ACC112 (cell line): ENCODE results near the gene SMIM12.
"Not testable (repeated sequence)": the region's sequence is repeated elsewhere in the genome, so short reads cannot be mapped to it uniquely, and the experiment has no call there.

ENCODE experiments used
- H2AFZ ChIP-seq: fragments of 200-600 bp; sonication (generic); one replicate; pipeline ENCODE4 v1.6.0; 2017; ENCODE audit warnings: antibody characterized with exemption, low read length; ENCODE audit not compliant: unreplicated experiment
- H3K27ac ChIP-seq: fragments of 200-600 bp; sonication (generic); 2 replicates; pipeline ENCODE4 v1.5.1; 2014; ENCODE audit warnings: low read depth, mild to moderate bottlenecking, antibody characterized with exemption, low read length, moderate library complexity
- H3K27me3 ChIP-seq: fragments of 200-600 bp; sonication (generic); 2 replicates; pipeline ENCODE4 v1.6.1; 2014; ENCODE audit warnings: mild to moderate bottlenecking, antibody characterized with exemption, low read length, moderate library complexity, mixed read lengths; ENCODE audit not compliant: insufficient read depth
- H3K36me3 ChIP-seq: fragments of 200-600 bp; sonication (generic); 2 replicates; pipeline ENCODE4 v1.6.1; 2016; ENCODE audit warnings: mild to moderate bottlenecking, antibody characterized with exemption, low read length, moderate library complexity, mixed read lengths; ENCODE audit not compliant: insufficient read depth
- H3K4me1 ChIP-seq: fragments of 200-600 bp; sonication (generic); one replicate; pipeline ENCODE4 v1.6.1; 2016; ENCODE audit warnings: low read length, mixed read lengths; ENCODE audit not compliant: insufficient read depth, unreplicated experiment, control insufficient read depth
- H3K4me3 ChIP-seq: fragments of 200-600 bp; sonication (generic); 2 replicates; pipeline ENCODE4 v1.5.1; 2014; ENCODE audit warnings: mild to moderate bottlenecking, low read depth, low read length
- H3K79me2 ChIP-seq: fragments of 200-600 bp; sonication (generic); one replicate; pipeline ENCODE4 v1.6.0; 2016; ENCODE audit warnings: low read length; ENCODE audit not compliant: control insufficient read depth, unreplicated experiment, insufficient read depth

The SMIM12 gene

DNA sequence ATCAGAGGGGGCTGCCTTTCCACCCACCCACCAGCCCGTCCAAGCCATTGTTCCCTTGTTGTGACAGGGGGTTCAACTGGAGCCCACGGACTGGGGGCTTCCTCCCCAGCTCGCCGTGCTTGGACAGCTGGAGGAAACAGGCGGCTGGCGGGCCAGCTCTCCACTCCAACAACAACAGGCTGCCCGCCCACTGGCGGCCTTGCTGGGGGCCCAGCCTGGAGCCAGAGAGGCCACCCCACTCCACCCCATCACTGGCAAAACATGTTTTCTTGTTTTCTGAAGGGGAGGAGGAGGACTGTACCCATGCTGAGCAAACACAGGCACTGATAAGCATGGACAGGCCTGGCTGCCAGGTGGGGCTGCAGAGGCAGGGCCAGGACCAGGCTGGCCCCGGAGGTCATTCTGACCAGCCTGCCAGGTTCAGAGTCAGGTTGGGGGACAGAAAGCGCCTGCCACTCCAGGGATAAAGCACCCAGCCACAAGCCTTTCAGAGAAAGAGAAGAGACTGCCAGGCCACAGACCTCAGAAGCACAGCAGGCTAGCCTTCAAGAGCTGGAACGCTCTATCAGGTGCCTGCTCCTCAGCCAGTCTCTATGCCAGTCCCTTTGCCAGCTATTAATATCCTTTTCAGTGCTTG, 34.0 kb downstream of the SMIM12 start:
- no peak overlapping the region for H3K27ac ChIP-seq

GRCh38 chr1:34824817-34825454, 34.6 kb downstream of the SMIM12 start:
- Histone ChIP-seq H3K27me3 (no peaks in the 10 kb centered on the region), H2AFZ (no peak overlapping the region), H3K79me2 (no peaks in the 10 kb centered on the region), H3K4me1 (no peaks in the 10 kb centered on the region), H3K27ac (no peak overlapping the region), H3K4me3 (no peak overlapping the region), H3K36me3 (no peaks in the 10 kb centered on the region)

More for the DNA sequence above, 34.0 kb downstream of the SMIM12 start:
- no peak overlapping the region for H2AFZ ChIP-seq
- H3K4me1 ChIP-seq = no peaks in the 10 kb centered on the region
- no peaks in the 10 kb centered on the region for H3K36me3 ChIP-seq
- no peaks in the 10 kb centered on the region for H3K27me3 ChIP-seq
- no peaks in the 10 kb centered on the region for H3K79me2 ChIP-seq
- H3K4me3 ChIP-seq = no peak overlapping the region

- Histone ChIP-seq H2AFZ (no peak overlapping the region), H3K27me3 (no peaks in the 10 kb centered on the region), H3K4me1 (no peaks in the 10 kb centered on the region), H3K4me3 (no peak overlapping the region), H3K79me2 (no peaks in the 10 kb centered on the region), H3K27ac (no peak overlapping the region), H3K36me3 (no peaks in the 10 kb centered on the region)
Observed at GRCh38 chr1:34822202-34822601, 37.3 kb downstream of the SMIM12 start.

DNA sequence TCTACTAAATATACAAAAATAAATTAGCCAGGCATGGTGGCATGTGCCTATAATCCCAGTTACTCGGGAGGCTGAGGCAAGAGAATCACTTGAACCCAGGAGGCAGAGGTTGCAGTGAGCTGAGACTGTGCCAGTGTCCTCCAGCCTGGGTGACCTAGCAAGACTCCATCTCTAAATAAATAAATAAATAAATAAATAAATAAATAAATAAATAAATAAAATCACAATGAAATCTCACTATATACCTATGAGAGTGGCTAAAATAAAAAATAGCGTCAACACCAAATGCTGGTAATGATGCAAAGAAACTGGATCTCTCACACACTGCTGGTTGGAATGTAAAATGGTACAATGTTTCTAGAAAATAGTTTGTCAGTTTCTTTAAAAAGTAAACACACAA, 40.7 kb downstream of the SMIM12 start:
- not testable (repeated sequence) for H3K36me3 ChIP-seq, H3K27ac ChIP-seq, H3K27me3 ChIP-seq, H3K4me3 ChIP-seq, H3K4me1 ChIP-seq, H3K79me2 ChIP-seq, H2AFZ ChIP-seq

- no peak overlapping the region for H2AFZ ChIP-seq
- no peaks in the 10 kb centered on the region for H3K79me2 ChIP-seq
- no peaks in the 10 kb centered on the region for H3K4me1 ChIP-seq
- no peaks in the 10 kb centered on the region for H3K27me3 ChIP-seq
- no peak overlapping the region for H3K27ac ChIP-seq
- H3K4me3 ChIP-seq = no peak overlapping the region
- no peaks in the 10 kb centered on the region for H3K36me3 ChIP-seq
Observed at GRCh38 chr1:34816778-34817177, 42.8 kb downstream of the SMIM12 start.

DNA sequence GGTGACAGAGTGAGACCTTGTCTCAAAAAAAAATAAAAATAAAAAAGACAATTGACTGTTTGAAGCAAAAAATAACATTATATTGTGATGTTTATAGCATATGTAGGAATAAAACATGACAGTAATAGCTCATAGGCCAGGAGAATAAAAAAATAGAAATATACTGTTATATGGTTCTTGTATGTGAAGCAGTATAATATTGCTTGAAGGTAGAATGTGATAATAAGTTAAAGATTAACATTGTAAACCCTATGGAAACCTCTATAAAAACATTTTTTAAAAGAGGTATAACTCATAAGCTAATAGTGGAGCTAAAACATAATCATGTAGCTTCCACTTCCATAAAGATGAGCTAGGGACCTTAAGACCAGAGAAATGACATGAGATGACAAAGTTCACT, 43.2 kb downstream of the SMIM12 start:
- Histone ChIP-seq H3K4me1 (no peaks in the 10 kb centered on the region), H3K27ac (no peak overlapping the region), H3K27me3 (no peaks in the 10 kb centered on the region), H2AFZ (no peak overlapping the region), H3K4me3 (no peak overlapping the region), H3K79me2 (no peaks in the 10 kb centered on the region), H3K36me3 (no peaks in the 10 kb centered on the region)

DNA sequence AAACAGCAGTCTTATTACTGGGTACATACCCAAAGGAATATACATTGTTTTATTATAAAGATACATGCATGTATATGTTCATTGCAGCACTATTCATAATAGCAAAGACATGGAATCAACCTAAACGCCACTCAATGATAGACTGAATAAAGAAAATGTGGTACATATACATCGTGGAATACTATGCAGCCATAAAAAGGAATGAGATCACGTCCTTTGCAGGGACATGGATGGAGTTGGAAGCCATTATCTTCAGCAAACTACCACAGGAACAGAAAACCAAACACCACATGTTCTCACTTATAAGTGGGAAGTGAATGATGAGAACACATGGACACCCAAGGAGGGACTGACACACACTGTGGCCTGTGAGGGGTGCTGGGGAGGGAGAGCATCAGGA, 48.8 kb downstream of the SMIM12 start:
- H3K27me3 ChIP-seq, H3K4me1 ChIP-seq, H3K27ac ChIP-seq, H2AFZ ChIP-seq, H3K4me3 ChIP-seq, H3K36me3 ChIP-seq, H3K79me2 ChIP-seq: not testable (repeated sequence)

DNA sequence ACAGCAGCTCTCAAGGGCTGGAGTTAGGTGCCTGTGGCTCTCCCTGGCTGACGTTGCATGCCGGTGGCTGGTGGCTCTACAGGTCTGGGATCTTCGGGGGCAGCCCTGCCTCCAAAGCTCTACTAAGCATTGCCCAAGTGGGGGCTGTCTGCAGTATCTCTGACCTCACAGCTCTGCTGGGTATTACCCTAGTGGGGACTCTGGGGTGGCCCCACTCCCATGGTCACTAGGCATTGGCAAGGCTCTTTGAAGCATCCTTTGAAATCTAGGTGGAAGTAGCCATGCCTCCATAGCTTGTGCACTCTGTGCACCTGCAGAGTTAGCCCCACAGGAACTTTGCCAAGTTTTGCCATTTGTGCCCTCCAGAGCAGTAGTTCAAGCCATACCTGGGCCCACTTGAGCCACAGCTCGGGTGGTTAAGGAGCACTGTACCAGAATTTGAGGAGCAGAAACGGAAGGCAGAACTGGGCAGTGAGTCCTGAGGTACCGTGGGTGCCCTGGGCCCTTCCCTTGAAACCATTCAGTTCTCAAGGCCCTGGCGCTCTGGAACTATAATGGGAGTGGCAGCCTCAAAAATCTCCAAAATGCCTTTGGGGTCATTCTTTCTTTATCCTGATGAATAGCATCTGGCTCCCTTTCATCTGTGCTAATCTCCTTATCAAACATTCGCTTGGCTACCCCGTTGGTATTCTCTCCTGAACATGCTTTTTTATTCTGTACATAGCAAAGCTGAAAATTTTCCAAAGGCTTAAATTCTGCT, 51.3 kb downstream of the SMIM12 start:
- Histone ChIP-seq H2AFZ (no peak overlapping the region), H3K4me3 (no peak overlapping the region), H3K27ac (no peak overlapping the region), H3K79me2 (no peaks in the 10 kb centered on the region), H3K4me1 (peaks cover 5% of the 10 kb centered on the region), H3K27me3 (no peaks in the 10 kb centered on the region), H3K36me3 (0 out of 2 replicates have a peak, but pooled peaks cover 3% of the 10 kb centered on the region)

- Histone ChIP-seq H3K79me2 (no peaks in the 10 kb centered on the region), H3K36me3 (0 out of 2 replicates have a peak, but pooled peaks cover 3% of the 10 kb centered on the region), H3K4me3 (no peak overlapping the region), H2AFZ (no peak overlapping the region), H3K4me1 (peaks cover 5% of the 10 kb centered on the region), H3K27me3 (no peaks in the 10 kb centered on the region), H3K27ac (no peak overlapping the region)
Observed at GRCh38 chr1:34806396-34806795, 53.2 kb downstream of the SMIM12 start.

DNA sequence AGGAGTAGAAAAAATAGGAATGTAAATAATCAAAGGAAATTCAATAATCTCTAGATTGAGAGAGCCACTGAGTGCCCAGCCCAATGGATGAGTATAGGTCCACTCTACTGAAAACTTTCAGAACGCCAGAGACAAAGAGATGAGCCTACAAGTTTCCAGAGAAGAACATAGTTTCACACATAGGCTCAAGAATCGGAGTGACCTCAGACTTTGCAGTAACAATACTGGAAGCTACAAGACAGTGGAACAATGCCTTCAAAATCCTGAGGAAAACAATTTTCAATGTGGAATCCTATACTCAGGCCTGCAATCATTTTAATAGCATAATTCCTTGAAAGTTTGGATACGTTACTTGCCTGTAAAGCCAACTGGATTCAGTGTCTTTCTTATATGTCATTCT, 55.8 kb downstream of the SMIM12 start:
- Histone ChIP-seq H3K27ac (no peak overlapping the region), H3K79me2 (no peaks in the 10 kb centered on the region), H3K27me3 (no peaks in the 10 kb centered on the region), H3K4me3 (no peak overlapping the region), H3K36me3 (0 out of 2 replicates have a peak, but pooled peaks cover 3% of the 10 kb centered on the region), H2AFZ (no peak overlapping the region), H3K4me1 (peaks cover 13% of the 10 kb centered on the region)
